HG03097 (cell line): ENCODE results near the gene WNT11.

ENCODE experiments used
- ATAC-seq: cut with Tn5 transposase; IDR thresholded peaks from one replicate; pipeline ENCODE4 v1.9.1; 2021; ENCODE audit not compliant: unreplicated experiment, low FRiP score

Gene WNT11

GRCh38 chr11:76184551-76184993 is 21.7 kb downstream of the WNT11 start:
- no peak for ATAC-seq

GRCh38 chr11:76181371-76181770 is 24.9 kb downstream of the WNT11 start:
- no peak for ATAC-seq

- no peak for ATAC-seq
These were observed 27.2 kb downstream of the WNT11 start for GRCh38 chr11:76179147-76179546.

GRCh38 chr11:76177250-76177686 is 29.0 kb downstream of the WNT11 start:
- no peak for ATAC-seq

- no peak for ATAC-seq
These were observed 29.8 kb downstream of the WNT11 start for GRCh38 chr11:76176463-76176862.

- no peak for ATAC-seq
These were observed 30.5 kb downstream of the WNT11 start for GRCh38 chr11:76175783-76176182.

- ATAC-seq, result no peak
These were observed 32.0 kb downstream of the WNT11 start for GRCh38 chr11:76174330-76174729.

- no peak for ATAC-seq
These were observed 32.6 kb downstream of the WNT11 start for GRCh38 chr11:76173663-76174062.

GRCh38 chr11:76172583-76172982 is 33.7 kb downstream of the WNT11 start:
- ATAC-seq, result no peak

- no peak for ATAC-seq
These were observed 35.8 kb downstream of the WNT11 start for GRCh38 chr11:76170468-76170867.

GRCh38 chr11:76169473-76169896 is 36.8 kb downstream of the WNT11 start:
- ATAC-seq, result no peak

- no peak for ATAC-seq
These were observed 38.7 kb downstream of the WNT11 start for GRCh38 chr11:76167590-76167989.

GRCh38 chr11:76166314-76166713 is 40.0 kb downstream of the WNT11 start:
- peak; percentile 50 for ATAC-seq

- ATAC-seq, result no peak
These were observed 41.2 kb downstream of the WNT11 start for GRCh38 chr11:76164861-76165751.

GRCh38 chr11:76164081-76164480 is 42.2 kb downstream of the WNT11 start:
- ATAC-seq, result no peak

GRCh38 chr11:76163289-76163880 is 42.9 kb downstream of the WNT11 start:
- no peak for ATAC-seq

- ATAC-seq, result no peak
These were observed 43.7 kb downstream of the WNT11 start for GRCh38 chr11:76162336-76163288.

- no peak for ATAC-seq
These were observed 44.9 kb downstream of the WNT11 start for GRCh38 chr11:76161261-76161961.

- ATAC-seq, result no peak
These were observed 45.4 kb downstream of the WNT11 start for GRCh38 chr11:76160856-76161255.

- no peak for ATAC-seq
These were observed 46.2 kb downstream of the WNT11 start for GRCh38 chr11:76159983-76160661.
